Measurements from ENCODE around the gene PROZ.

Gene PROZ

DNA sequence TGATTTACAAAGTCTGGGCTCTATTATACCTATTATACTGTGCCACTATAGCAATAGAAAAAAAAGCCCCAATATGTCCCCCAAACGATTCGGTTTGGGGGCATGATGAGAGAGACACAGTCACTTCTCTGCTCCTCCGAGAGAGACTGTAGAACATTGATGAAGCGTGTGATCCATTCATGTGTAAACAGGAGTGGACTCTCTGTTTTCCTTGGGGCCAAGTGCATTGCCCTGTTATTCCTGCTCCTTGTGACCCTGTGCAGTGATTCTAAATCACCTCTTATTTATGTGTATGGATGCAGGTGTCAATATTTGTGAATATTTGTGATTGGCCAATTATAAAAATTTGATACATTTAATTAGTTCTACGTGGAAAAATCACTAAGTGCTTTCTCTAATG is 18.9 kb upstream of the PROZ start:
- in situ Hi-C loops (cut with MboI; ENCODE audit: low sequenced_read_pairs) = no loop called here

DNA sequence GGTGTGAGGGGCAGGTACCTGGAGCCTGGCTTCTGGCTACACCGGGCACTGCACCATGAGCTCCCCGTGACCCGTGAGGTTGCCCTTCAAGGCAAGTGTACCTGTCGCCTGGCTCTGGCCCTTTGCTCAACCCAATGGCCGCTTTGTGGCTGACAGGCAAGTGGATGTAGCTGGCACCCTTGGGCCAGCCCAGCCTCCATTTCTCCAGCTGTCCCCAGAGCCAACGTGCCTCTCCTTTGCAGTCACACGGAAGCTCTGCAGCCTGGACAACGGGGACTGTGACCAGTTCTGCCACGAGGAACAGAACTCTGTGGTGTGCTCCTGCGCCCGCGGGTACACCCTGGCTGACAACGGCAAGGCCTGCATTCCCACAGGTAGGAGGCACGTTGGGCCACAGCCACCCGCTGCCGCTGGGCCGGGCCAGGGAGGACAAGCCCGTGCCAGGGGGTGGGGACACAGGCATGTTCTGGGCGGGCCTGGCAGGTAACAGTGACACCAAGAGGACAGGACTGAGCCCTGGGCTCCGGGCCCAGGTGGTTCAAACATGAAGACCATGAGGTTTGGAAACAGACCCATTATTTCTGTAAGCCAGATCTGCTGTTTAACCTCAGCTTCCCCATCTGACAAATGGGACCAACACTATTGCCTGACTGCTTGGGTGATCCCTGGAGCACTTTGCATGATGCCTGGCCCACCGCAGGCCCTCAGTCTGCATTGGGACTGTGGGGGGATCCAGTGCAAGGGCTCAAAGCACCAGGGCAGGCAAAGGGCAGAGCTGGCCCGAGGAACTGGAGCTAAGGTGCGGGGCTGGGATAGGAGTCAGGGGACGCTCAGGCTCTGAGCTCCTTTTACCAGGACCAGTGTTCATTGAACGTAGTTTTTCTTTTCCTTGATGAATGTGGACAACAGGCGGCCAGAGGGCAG is 17.5 kb upstream of the PROZ start:
- in situ Hi-C loops (cut with MboI; ENCODE audit: low sequenced_read_pairs) = no loop called here

DNA sequence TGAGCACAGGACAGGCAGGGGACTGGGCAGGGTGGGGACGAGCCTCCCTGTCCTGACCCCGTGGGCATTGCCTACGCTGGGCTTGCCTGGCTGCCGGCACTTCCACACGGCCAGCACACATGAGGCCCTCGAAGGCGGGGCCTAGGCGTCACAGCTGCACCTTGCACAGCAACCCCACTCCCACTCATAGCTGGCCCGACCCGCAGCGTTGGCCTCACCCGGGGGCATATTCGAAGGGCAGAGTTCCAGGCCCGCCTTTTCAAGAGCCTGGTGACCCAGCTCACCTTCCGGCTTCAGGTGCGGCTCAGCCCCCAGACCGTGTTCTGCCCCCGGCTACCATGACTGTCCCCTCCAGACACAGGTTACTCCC is 16.9 kb upstream of the PROZ start:
- in situ Hi-C loops (cut with MboI; ENCODE audit: low sequenced_read_pairs) = no loop called here

DNA sequence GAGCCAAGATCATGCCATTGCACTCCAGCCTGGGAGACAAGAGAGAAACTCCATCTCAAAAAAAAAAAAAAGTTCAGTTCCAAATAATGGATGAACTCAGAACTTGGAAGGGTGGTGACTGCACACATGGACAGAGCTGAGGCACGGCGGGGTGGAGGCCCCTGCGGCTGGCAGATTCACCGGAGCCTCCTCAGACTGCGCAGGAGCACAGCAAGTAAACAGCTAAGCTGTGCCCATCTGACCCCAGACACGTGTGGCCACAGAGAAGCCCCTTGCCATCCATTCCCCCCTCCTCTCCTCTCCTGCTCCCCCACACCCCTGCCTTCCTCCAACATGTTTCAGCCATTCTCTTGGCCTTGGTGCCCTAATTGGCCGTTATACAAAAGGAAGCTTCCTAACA is 15.6 kb upstream of the PROZ start:
- in situ Hi-C loops (cut with MboI; ENCODE audit: low sequenced_read_pairs) = no loop called here

DNA sequence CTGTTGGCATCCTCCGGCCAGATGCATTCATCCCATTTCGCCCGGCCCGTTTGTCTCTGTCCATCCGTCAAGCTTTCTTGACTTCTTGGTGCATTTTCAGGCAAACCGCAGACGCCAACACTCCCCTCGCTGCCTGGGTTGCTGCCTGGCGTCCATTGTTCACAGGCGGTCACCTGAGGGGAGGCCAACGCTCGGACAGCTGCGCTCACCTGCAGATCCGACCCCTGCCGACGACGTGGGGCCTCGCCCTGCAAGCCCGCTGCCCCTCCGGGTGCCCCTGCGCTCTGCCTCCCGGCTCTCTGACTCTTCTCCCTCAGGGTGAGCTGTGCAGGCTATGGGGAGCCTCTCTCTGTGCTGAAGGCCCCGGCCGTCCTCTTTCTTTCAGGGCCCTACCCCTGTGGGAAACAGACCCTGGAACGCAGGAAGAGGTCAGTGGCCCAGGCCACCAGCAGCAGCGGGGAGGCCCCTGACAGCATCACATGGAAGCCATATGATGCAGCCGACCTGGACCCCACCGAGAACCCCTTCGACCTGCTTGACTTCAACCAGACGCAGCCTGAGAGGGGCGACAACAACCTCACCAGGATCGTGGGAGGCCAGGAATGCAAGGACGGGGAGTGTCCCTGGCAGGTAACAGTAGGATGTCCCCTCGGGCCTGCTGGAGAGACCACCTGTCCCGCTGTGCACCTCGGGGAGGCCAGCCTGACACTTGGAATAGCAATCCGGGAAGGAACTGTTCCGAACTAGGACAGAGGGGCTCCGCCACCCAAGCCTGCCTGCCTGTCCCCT is 14.8 kb upstream of the PROZ start:
- in situ Hi-C loops (cut with MboI; ENCODE audit: low sequenced_read_pairs) = no loop called here

DNA sequence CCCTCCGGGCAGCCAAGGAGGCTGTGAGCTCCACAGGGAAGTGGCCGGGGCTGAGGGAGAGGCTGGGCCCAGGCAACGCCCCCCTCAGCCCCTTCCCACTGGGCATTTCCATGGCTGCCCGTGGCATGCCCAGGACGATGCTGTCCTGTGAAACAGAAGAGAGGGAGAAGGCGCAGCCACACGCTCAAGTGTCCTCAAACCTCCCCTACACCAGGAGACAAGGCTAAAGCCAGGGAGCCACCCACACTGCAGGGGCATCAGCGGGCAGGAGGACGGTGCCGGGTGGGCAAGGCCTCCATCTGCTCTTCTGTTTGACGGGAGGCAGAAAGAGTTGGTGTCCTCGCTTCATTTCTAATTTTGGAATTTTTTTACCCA is 14.2 kb upstream of the PROZ start:
- in situ Hi-C loops (cut with MboI; ENCODE audit: low sequenced_read_pairs) = no loop called here

DNA sequence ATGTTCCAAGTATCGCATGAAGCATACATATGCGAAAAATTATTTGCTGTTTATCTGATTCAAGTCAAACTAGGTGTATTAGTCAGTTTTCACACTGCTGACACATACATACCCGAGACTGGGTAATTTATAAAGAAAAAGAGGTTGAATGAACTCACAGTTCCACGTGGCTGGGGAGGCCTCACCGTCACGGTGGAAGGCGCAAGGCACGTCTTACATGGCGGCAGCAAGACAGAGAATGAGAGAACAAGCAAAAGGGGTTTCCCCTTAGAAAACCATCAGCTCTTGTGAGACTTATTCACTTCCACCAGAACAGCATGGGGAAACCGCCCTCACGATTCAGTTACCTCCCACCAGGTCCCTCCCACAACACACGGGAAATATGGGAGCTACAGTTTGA is 13.0 kb upstream of the PROZ start:
- in situ Hi-C loops (cut with MboI; ENCODE audit: low sequenced_read_pairs) = no loop called here

DNA sequence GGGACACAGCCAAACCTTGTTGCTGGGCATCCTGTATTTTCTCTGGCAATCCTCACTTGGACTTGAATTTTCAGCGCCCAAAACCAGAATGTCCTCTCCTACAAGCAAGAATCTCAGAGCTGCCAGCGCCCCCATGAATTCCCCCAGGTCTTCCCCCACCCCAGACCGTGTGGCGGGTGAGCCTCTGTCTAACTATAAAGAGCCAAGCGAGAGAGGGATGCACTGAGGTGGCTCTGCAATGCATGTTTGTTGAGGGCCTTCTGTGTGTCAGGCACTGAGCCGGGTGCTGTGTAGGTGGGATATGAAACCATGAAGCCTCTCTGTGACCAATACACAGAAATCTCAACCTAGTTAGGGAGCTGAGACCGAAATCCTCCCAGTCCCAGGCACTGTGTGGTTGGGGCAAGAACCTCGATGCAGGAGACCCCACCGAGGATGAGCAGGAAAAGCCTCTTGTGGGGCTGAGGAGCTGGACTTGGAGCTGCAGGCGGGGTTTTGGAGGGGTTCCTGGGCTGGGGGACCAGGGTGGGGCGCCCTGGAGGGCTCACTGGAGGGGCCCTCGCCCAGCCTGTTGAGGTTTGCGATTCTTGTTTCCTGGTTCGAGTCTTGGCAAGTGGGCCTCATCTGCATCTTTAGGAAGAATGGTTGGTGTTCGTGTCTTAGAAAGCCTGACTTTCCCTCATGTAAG is 12.4 kb upstream of the PROZ start:
- in situ Hi-C loops (cut with MboI; ENCODE audit: low sequenced_read_pairs) = no loop called here

DNA sequence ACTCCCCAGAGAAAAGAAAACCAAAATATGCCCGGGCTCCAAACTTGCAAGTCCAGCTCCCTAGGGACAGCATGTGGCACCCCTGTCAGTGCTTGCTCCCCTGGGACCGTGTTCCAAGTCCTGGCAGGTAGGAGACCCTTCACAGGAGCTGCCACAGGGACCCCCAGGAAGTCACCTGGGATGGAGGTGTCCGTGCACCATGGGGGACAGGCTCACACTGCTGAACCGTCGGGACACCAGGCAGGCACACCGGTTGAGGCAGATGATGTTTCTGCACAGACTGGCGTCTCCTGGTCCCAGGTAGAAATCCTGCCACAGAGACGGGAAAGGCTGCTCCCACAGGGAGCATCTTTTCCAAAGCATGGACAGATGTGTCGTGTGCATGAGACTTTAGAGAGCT is 11.7 kb upstream of the PROZ start:
- in situ Hi-C loops (cut with MboI; ENCODE audit: low sequenced_read_pairs) = no loop called here

DNA sequence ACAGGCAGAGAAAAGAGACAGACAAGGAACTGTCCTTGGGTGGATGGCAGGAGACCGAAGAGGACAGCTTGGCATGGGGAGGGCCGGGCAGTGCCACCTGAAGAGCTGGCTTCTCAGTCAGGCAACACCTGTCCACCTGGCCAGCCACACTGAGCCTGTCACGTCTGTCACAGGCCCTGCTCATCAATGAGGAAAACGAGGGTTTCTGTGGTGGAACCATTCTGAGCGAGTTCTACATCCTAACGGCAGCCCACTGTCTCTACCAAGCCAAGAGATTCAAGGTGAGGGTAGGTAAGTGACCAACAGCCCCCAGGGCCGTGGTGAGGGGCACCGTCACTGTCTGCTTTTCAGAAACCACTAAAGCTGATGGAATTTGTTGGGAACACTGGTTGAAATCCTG is 11.2 kb upstream of the PROZ start:
- in situ Hi-C loops (cut with MboI; ENCODE audit: low sequenced_read_pairs) = no loop called here

DNA sequence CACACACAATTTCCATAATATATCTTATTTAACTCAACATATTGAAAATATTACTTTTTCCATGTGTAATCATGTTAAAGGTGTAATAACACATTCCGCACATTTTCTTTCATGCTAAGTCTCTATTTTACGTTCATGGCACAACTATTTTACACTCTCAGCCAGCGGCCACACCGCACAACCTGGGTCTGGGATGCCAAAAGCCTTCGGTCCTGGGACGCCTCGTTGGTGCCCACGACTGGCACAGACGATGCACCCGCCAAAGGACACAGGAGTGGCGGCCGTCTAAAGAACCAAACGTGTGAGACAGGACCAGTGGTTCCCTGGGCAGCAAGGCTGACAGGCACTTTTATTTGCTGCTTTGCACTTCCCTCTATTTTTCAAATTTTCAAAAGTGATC is 10.0 kb upstream of the PROZ start:
- in situ Hi-C loops (cut with MboI; ENCODE audit: low sequenced_read_pairs) = no loop called here

DNA sequence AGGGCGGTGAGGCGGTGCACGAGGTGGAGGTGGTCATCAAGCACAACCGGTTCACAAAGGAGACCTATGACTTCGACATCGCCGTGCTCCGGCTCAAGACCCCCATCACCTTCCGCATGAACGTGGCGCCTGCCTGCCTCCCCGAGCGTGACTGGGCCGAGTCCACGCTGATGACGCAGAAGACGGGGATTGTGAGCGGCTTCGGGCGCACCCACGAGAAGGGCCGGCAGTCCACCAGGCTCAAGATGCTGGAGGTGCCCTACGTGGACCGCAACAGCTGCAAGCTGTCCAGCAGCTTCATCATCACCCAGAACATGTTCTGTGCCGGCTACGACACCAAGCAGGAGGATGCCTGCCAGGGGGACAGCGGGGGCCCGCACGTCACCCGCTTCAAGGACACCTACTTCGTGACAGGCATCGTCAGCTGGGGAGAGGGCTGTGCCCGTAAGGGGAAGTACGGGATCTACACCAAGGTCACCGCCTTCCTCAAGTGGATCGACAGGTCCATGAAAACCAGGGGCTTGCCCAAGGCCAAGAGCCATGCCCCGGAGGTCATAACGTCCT is 9.4 kb upstream of the PROZ start:
- in situ Hi-C loops (cut with MboI; ENCODE audit: low sequenced_read_pairs) = no loop called here

DNA sequence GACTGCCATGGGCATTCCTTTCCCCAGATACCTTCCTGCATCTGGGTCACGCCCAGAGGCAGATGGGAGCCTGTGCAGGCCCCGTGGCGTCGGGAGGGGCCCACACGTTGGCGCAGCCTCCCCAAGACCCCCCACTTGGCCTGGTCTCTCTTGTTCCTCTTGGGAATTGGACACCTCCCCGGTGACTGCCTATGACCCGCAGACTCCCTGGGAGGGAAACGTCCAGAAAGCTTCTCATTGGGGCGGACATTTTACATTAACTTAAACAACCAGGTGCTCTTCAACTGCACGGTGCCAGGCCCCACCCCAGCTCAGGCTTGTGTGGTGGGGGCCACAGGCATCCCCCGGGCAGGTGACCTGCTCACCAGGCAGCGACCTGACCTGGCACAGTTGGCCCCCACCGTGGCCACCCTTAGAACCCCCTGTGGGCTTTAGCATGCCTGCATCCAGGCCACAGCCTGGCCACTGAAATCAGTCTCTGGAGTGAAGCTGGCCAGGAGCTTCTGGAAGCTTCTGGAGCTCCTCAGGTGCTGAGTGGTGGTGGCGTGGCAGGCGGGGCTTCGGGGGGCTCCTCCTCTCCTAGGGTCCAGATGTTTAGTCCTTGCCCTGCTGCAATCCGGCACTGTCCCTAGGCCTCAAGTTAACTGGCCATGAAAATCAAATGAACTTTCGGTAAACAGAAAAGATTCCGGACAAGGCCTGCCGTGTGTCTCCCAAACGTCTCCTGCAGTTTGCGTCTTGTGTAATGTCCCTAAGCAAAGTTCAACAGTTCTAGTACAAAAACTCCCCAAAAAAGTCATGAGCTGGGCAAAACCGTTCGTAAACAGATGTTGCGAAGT is 8.5 kb upstream of the PROZ start:
- in situ Hi-C loops (cut with MboI; ENCODE audit: low sequenced_read_pairs) = no loop called here

DNA sequence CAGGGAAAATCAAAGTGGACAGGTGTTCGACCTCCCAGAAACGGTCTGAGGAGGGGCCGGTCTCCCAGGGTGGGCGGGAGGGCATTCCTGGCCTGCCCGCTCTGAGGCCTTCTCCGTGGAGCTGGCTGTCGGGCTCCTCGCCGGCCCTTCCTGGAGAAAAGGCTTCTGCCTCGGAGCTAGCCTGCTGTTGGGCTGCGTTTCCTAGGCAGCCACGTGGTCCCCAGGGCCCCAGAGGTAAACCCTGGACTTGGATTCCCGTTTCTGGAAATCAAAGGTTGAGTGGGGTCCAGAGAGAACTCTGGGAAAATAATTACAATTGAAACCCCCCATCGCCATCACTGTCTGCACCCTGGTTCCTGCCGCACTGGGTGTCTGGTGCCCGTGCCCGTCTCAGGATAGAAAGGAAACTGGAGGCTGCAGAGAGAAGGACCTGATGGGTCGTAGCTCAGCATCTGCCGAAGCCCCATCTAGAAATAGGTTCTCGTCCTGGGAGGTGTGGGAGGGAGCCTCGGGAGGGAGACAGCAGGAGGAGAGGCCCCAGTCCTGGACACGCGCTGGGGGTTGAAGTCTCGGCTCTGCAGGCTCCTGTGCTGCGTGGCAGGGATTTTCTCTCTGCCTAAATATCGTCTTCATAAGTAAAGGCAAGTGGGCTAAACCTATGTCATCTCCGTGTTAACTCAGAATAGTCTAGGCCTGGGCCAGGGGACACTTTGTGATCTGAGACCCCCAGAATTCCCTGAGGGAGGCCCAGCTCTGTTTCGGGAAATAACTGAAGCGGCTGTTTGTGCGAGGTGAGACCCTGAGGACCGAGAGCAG is 7.7 kb upstream of the PROZ start:
- in situ Hi-C loops (cut with MboI; ENCODE audit: low sequenced_read_pairs) = no loop called here

DNA sequence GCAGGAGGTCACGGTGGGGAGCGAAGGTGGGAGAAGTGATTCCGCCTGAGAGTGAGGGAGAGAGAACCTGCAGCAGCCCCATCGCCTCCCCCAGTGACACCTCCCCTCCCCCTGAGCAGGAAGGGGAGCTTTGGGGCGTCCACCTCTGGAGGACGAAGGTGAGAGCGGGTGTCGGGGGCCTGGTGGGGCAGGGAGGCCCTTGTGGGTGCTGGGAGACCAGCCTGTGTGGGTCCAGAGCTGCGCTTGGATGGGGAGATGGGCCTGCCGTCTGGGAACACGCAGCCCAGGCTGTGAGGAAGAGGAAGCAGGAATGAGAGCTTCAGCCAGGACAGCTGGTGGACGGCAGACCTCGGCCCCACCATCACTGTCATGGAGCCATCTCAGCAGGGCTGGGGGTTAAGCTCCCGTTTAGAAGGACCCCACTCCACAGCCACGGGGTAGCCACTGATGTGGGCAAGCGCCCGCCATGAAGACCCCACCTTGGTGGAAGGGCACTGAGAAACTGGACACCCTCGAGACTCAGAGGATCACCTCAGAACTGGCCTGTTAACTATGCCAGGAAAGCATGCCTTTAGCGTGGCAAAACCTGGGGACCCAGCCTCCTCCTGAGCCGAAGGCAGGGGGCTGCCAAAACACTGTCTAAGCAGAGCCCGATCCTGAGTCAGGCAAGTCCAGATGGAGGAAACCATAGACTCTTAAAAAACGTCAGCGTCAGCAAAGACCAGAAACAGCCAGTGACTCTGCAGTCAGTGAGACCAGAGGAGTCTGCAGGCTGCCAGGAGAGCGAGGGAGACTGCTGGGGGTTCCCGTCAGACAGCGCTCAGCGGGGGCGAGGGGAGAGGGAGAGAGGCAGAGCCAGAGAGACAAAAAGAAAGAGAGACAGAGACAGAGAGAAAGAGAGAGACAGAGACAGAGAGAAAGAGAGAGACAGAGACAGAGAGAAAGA is 6.4 kb upstream of the PROZ start:
- in situ Hi-C loops (cut with MboI; ENCODE audit: low sequenced_read_pairs) = no loop called here

DNA sequence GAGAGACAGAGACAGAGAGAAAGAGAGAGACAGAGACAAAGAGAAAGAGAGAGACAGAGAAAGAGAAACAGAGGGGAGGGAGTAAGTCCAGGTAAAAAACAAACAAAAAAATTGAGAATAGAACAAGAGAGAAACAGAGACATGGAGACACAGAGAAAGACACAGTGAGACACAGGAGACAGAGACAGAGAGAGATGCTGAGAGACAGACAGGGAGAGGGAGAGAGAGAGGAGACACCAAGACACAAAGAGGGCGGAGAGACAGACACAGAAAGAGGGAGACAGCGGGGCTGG is 5.8 kb upstream of the PROZ start:
- in situ Hi-C loops (cut with MboI; ENCODE audit: low sequenced_read_pairs) = no loop called here

DNA sequence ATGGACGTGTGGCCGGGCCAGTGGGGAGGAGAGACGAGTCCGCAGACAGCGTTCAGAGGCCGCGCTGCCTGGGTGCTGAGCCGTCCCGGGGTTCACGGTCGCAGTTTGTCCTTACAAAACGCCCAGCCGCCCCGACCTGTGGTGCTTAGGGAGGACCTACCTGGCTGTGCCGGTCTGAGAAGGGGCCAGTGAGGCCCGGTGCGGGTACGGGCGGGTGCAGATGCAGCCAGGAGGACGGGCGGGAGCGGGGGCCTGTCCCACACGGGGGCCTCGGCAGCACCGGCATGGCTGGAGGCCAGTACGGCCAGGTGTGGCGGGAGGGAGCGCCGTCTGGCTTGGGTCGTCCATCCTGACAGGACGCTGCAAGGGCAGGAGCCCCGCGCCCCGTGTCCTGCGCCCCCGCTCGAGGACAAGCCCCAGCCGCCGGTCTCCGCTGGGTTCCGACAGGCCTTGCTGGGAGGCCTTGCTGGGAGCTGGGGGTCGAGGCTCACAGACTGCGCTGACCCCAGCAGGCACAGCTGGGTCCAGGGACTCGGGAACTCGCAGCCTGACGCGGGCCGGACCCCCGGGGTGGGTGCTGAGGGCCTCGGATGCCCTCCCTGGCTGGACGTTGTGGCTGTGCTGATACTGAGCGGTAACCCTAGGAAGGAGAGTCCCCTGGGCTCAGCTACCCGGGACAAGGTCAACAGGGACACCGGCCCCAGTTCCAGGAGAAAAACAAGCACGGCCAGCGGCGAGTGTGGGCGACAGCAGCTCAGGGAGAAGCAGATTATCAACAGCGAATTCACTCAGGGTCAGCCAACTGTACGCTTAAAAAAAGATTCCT is 5.3 kb upstream of the PROZ start:
- in situ Hi-C loops (cut with MboI; ENCODE audit: low sequenced_read_pairs) = no loop called here

All from HL-60/S4 treated with phorbol 12-myristate 13-acetate at 8.2 ng/mL for 4 days and 3 days (cell line).